GM23248 (cell line): ENCODE results near the gene PLAAT5. TPM values are rescaled to one million over a fixed set of nuclear protein-coding genes. Genes with fewer than 3 reads are reported as not detected.

Experiments
- DNase-seq: peaks from one replicate; pipeline ENCODE4 v3.0.0-alpha.2; 2015
- H2AFZ ChIP-seq: fragments of 200-600 bp; sonication (generic); 2 replicates; pipeline ENCODE4 v1.6.1; 2016; ENCODE audit warnings: antibody characterized with exemption
- H3F3A ChIP-seq: fragments of 200-600 bp; sonication (generic); 2 replicates; pipeline ENCODE4 v1.6.1; 2016; ENCODE audit warnings: mild to moderate bottlenecking, antibody characterized with exemption, mixed run types; ENCODE audit not compliant: insufficient read depth
- H3K27ac ChIP-seq: fragments of 200-600 bp; sonication (generic); 2 replicates; pipeline ENCODE4 v1.5.1; 2016; ENCODE audit warnings: mild to moderate bottlenecking
- H3K27me3 ChIP-seq: fragments of 200-600 bp; sonication (generic); replicated peaks from 2 replicates; pipeline ENCODE4 v1.6.1; 2016; ENCODE audit warnings: mild to moderate bottlenecking; ENCODE audit not compliant: insufficient read depth
- H3K36me3 ChIP-seq: fragments of 200-600 bp; sonication (generic); 2 replicates; pipeline ENCODE4 v1.6.1; 2016; ENCODE audit warnings: low read depth, mild to moderate bottlenecking
- H3K4me1 ChIP-seq: fragments of 200-600 bp; sonication (generic); 2 replicates; pipeline ENCODE4 v1.6.1; 2016; ENCODE audit warnings: mild to moderate bottlenecking; ENCODE audit not compliant: insufficient read depth
- H3K4me2 ChIP-seq: fragments of 200-600 bp; sonication (generic); one replicate; pipeline ENCODE4 v1.6.1; 2016; ENCODE audit warnings: mild to moderate bottlenecking; ENCODE audit not compliant: unreplicated experiment
- H3K4me3 ChIP-seq: fragments of 200-600 bp; sonication (generic); 2 replicates; pipeline ENCODE4 v1.5.1; 2016; ENCODE audit warnings: mild to moderate bottlenecking
- H3K79me2 ChIP-seq: fragments of 200-600 bp; sonication (generic); 2 replicates; pipeline ENCODE4 v1.6.1; 2016; ENCODE audit warnings: mild to moderate bottlenecking; ENCODE audit not compliant: insufficient read depth
- H3K9ac ChIP-seq: fragments of 200-600 bp; sonication (generic); 2 replicates; pipeline ENCODE4 v1.6.1; 2016; ENCODE audit warnings: mild to moderate bottlenecking
- H3K9me2 ChIP-seq: fragments of 200-600 bp; sonication (generic); 2 replicates; pipeline ENCODE4 v1.6.1; 2016; ENCODE audit warnings: mixed run types, mild to moderate bottlenecking, moderate library complexity; ENCODE audit not compliant: insufficient read depth
- H3K9me3 ChIP-seq: fragments of 200-600 bp; sonication (generic); one replicate; pipeline ENCODE4 v1.6.1; 2017; ENCODE audit warnings: low read depth
- H4K20me1 ChIP-seq: fragments of 200-600 bp; sonication (generic); 2 replicates; pipeline ENCODE4 v1.6.0; 2016; ENCODE audit not compliant: insufficient read depth
- EZH2 ChIP-seq: fragments of 200-600 bp; sonication (generic); IDR thresholded peaks from 2 replicates; pipeline ENCODE4 v1.6.1; 2018; ENCODE audit warnings: antibody characterized with exemption, mild to moderate bottlenecking; ENCODE audit not compliant: insufficient read depth, poor library complexity, severe bottlenecking
- EZH2phosphoT487 ChIP-seq: fragments of 200-600 bp; sonication (generic); IDR thresholded peaks from 2 replicates; pipeline ENCODE4 v1.6.1; 2018; ENCODE audit warnings: antibody characterized with exemption, moderate library complexity, mild to moderate bottlenecking, low read depth; ENCODE audit not compliant: insufficient read depth
- WGBS, 2 experiments: methylation state at CpG; one replicate each; pipeline ENCODE4 v1.1.6; 2015 to 2017; ENCODE audit warnings: low lambda C conversion rate in 2 of 2, low coverage in 1 of 2; ENCODE audit errors: missing lambda C conversion rate in 2 of 2; 5-methylcytosine and 5-hydroxymethylcytosine counted together
- in situ Hi-C: fragments of 300-500 bp; cut with MboI; formaldehyde crosslinking; loops from 2 replicates; pipeline ENCODE4 v1.15.0; 2020
- polyA plus RNA-seq: library from polyadenylated mRNA; unstranded; fragments of >200 nt; fragmentation: Nextera tagmentation; extraction: Ambion mirVana; gene quantifications from 2 replicates; pipeline ENCODE4 v1.2.1, GENCODE V29; 2016
- total RNA-seq: library from RNA; depleted of rRNA; stranded (reverse); fragments of >200 nt; shearing (Covaris generic); gene quantifications from 2 replicates; pipeline ENCODE4 v1.2.3, GENCODE V29; 2014

PLAAT5 gene
- total and polyA plus RNA-seq, 2 experiments from 2014 or later: not detected

DNA sequence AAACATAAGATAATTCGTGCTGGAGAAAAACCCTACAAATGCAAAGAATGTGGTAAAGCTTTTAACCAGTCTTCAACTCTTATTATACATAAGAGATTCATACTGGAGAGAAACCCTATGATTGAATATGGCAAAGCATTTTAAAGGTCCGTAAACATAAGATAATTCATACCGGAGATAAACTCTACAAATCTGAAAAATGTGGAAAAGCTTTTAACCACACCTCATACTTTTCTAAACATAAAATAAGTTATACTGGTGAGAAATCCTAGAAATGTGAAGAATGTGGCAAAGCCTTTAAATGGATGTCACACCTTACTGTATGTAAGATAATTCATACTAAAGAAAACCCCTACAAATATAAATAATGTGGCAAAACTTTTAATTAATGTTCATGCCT lies 20.7 kb downstream of the PLAAT5 start:
- TF ChIP-seq EZH2phosphoT487 (no peak), EZH2 (no peak)
- in situ Hi-C loops: no loop called here

DNA sequence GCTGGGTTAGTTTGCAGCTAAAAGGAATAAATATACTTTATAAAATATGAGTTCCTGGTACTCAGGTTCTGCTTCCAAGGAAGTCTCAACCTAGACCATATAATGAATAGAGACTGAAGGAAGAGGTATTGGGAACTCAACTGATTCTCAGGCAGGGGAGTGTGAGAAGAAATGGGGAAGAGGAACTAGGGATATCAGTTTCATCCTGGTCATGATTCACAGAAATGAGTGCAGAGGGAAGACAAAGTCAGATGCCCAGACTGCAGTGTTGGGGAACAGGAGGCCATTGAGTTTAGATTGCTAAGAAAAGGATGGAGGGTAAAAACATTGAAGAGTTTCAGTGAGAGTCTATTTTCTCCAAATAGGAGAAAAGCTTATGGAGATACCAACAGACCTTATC lies 28.8 kb downstream of the PLAAT5 start:
- no peaks in the 10 kb centered on the region for H3K79me2 ChIP-seq
- H3F3A ChIP-seq: no peaks in the 10 kb centered on the region
- DNase-seq: no peak
- peaks cover 7% of the 10 kb centered on the region; the same call in 1 of the 2 replicates for H3K27me3 ChIP-seq
- no peak overlapping the region for H3K27ac ChIP-seq
- TF ChIP-seq EZH2phosphoT487: no peak
- no peak for TF ChIP-seq EZH2
- no peaks in the 10 kb centered on the region for H3K9me3 ChIP-seq
- H3K4me2 ChIP-seq: no peak overlapping the region
- H3K4me3 ChIP-seq: no peak overlapping the region
- no peaks in the 10 kb centered on the region for H3K36me3 ChIP-seq
- H3K9ac ChIP-seq: no peak overlapping the region
- in situ Hi-C loops: no loop called here
- no peaks in the 10 kb centered on the region for H4K20me1 ChIP-seq
- H3K4me1 ChIP-seq: no peaks in the 10 kb centered on the region
- H2AFZ ChIP-seq: no peak overlapping the region
- no peaks in the 10 kb centered on the region for H3K9me2 ChIP-seq

More for the DNA sequence above, 20.7 kb downstream of the PLAAT5 start:
- H3K4me2 ChIP-seq: no peak overlapping the region
- H3K4me1 ChIP-seq: no peaks in the 10 kb centered on the region
- no peaks in the 10 kb centered on the region for H3K9me3 ChIP-seq
- no peaks in the 10 kb centered on the region for H4K20me1 ChIP-seq
- DNase-seq: no peak
- no peaks in the 10 kb centered on the region for H3K79me2 ChIP-seq
- H3K36me3 ChIP-seq: no peaks in the 10 kb centered on the region
- WGBS, 2 experiments: 41 to 44% methylated on average over 3 of the region's 3 CpGs
- H3K27me3 ChIP-seq: no peaks in the 10 kb centered on the region
- no peaks in the 10 kb centered on the region for H3F3A ChIP-seq
- no peak overlapping the region for H3K27ac ChIP-seq
- H2AFZ ChIP-seq: no peak overlapping the region
- H3K9me2 ChIP-seq: no peaks in the 10 kb centered on the region
- H3K9ac ChIP-seq: no peak overlapping the region
- H3K4me3 ChIP-seq: no peak overlapping the region

DNA sequence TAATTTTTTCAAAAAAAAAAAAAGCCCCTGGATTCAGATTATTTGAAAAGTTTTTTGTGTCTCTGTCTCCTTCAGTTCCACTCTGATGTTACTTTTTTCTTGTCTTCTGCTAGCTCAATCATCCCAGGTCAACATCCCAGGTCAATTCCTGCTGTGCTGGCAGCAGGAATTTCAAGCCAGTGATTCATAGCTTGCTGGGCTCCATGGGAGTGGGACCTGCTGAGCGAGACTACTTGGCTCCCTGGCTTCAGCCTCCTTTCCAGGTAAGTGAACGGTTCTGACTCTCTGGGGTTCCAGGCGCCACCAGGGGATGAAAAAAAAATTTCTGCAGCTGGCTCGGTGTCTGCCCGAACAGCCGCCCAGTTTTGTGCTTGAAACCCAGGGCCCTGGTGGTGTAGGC lies 31.4 kb downstream of the PLAAT5 start:
- in situ Hi-C loops: no loop called here
- Histone ChIP-seq H3K9ac (no peak overlapping the region), H3F3A (no peaks in the 10 kb centered on the region), H3K27ac (no peak overlapping the region), H3K4me1 (no peaks in the 10 kb centered on the region), H3K27me3 (peaks cover 7% of the 10 kb centered on the region; the same call in 1 of the 2 replicates), H4K20me1 (no peaks in the 10 kb centered on the region), H3K36me3 (no peaks in the 10 kb centered on the region), H3K9me3 (no peaks in the 10 kb centered on the region), H3K4me2 (no peak overlapping the region), H3K79me2 (no peaks in the 10 kb centered on the region), H2AFZ (no peak overlapping the region), H3K9me2 (no peaks in the 10 kb centered on the region), H3K4me3 (no peak overlapping the region)
- WGBS, 2 experiments: 37 to 51% methylated on average over 6 of the region's 6 CpGs
- TF ChIP-seq EZH2phosphoT487 (no peak), EZH2 (no peak)
- DNase-seq: no peak

DNA sequence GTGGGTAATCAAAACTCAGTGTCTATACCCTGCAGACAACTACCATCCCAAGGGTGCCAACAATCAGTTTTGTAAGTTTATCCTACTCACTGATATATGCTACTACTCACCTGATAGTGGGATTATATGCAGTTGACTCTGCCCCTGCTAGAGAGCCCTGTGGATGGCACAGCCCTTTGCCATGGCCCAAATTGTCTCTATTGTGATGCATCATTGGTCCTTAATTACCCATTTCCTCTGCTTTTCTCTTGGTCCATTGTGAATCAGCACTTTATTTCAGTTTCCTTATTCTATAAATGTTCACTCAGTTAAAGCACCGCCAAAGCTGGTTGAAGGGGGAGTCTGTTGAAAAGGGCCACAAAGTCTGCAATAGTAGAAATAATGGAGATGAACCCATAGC lies 42.3 kb downstream of the PLAAT5 start:
- no peaks in the 10 kb centered on the region for H3F3A ChIP-seq
- no peak overlapping the region for H2AFZ ChIP-seq
- in situ Hi-C loops: no loop called here
- no peaks in the 10 kb centered on the region for H3K36me3 ChIP-seq
- no peaks in the 10 kb centered on the region for H3K4me1 ChIP-seq
- H3K27me3 ChIP-seq: 0 out of 2 replicates have a peak, but pooled peaks cover 4% of the 10 kb centered on the region
- no peak for DNase-seq
- H3K9me3 ChIP-seq: no peaks in the 10 kb centered on the region
- H3K79me2 ChIP-seq: no peaks in the 10 kb centered on the region
- no peak overlapping the region for H3K9ac ChIP-seq
- no peaks in the 10 kb centered on the region for H3K9me2 ChIP-seq
- H3K27ac ChIP-seq: no peak overlapping the region
- TF ChIP-seq EZH2phosphoT487: no peak
- no peak for TF ChIP-seq EZH2
- no peak overlapping the region for H3K4me2 ChIP-seq
- H3K4me3 ChIP-seq: no peak overlapping the region
- WGBS, 2 experiments: 50 to 53% methylated on average over 1 of the region's 1 CpG
- H4K20me1 ChIP-seq: no peaks in the 10 kb centered on the region

DNA sequence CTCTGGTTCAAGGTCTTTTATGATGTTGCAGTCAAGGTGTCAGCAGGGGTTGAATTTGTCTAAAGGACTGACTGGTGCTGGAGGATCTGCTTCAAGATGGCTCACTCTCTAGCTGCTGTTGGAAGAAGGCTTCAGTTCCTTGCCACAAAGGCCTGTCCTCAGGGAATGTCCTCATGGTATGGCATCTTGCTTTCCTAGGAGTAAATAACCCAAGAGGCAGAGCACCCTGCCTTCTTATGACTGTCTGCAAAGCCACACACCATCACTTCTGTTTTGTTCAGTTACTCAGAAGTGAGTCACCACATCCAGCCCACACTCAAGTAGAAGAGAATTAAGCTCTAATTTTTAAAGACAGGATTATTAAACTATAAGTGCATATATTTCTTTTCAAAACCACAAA lies 45.2 kb downstream of the PLAAT5 start:
- Histone ChIP-seq H3K4me2 (no peak overlapping the region), H3K4me1 (no peaks in the 10 kb centered on the region), H2AFZ (no peak overlapping the region), H3K4me3 (no peak overlapping the region), H3F3A (no peaks in the 10 kb centered on the region), H3K9me3 (no peaks in the 10 kb centered on the region), H3K79me2 (no peaks in the 10 kb centered on the region), H3K27ac (no peak overlapping the region), H4K20me1 (no peaks in the 10 kb centered on the region), H3K36me3 (no peaks in the 10 kb centered on the region), H3K27me3 (0 out of 2 replicates have a peak, but pooled peaks cover 4% of the 10 kb centered on the region), H3K9me2 (no peaks in the 10 kb centered on the region), H3K9ac (no peak overlapping the region)
- in situ Hi-C loops: no loop called here
- DNase-seq: peak; percentile 67
- TF ChIP-seq EZH2: no peak
- no peak for TF ChIP-seq EZH2phosphoT487
